IPS DF 6.9 (cell line): ENCODE results near the gene TP63.
"Not testable (repeated sequence)": the region's sequence is repeated elsewhere in the genome, so short reads cannot be mapped to it uniquely, and the experiment has no call there.

Experiments used
- DNase-seq: peaks from one replicate; pipeline ENCODE4 v3.0.0-alpha.2; 2013; ENCODE audit warnings: low read depth, low spot score
- H3K27ac ChIP-seq: one replicate; pipeline ENCODE4 v1.5.1; 2013; ENCODE audit warnings: low read length, control low read depth
- H3K27me3 ChIP-seq: 2 replicates; pipeline ENCODE4 v1.6.1; 2013; ENCODE audit warnings: mild to moderate bottlenecking, low read length; ENCODE audit not compliant: control insufficient read depth, insufficient read depth
- H3K36me3 ChIP-seq: 2 replicates; pipeline ENCODE4 v1.6.1; 2013; ENCODE audit warnings: low read length; ENCODE audit not compliant: control insufficient read depth, insufficient read depth
- H3K4me1 ChIP-seq: 2 replicates; pipeline ENCODE4 v1.6.1; 2013; ENCODE audit warnings: low read length; ENCODE audit not compliant: control insufficient read depth, insufficient read depth
- H3K4me3 ChIP-seq: 2 replicates; pipeline ENCODE4 v1.5.1; 2013; ENCODE audit warnings: mild to moderate bottlenecking, low read length
- H3K9me3 ChIP-seq: 2 replicates; pipeline ENCODE4 v1.6.1; 2013; ENCODE audit warnings: low read length, inconsistent platforms; ENCODE audit not compliant: control insufficient read depth, insufficient read depth
- WGBS: extraction: QIAGEN DNeasy Blood & Tissue Kit; methylation state at CpG from one replicate; pipeline ENCODE4 v1.1.7; 2013; ENCODE audit warnings: mixed read lengths, missing lambda C conversion rate; ENCODE audit not compliant: insufficient read length, insufficient coverage; 5-methylcytosine and 5-hydroxymethylcytosine counted together

Gene TP63

GRCh38 chr3:189641776-189642175 lies 10.6 kb downstream of the TP63 start:
- Histone ChIP-seq H3K4me3 (no peak overlapping the region), H3K27ac (no peak overlapping the region), H3K36me3 (no peaks in the 10 kb centered on the region), H3K4me1 (no peaks in the 10 kb centered on the region; the same call in 1 of the 2 replicates), H3K27me3 (no peaks in the 10 kb centered on the region), H3K9me3 (no peaks in the 10 kb centered on the region)
- no peak for DNase-seq

GRCh38 chr3:189646853-189647542 lies 15.8 kb downstream of the TP63 start:
- Histone ChIP-seq H3K4me3 (no peak overlapping the region), H3K4me1 (no peaks in the 10 kb centered on the region; the same call in 1 of the 2 replicates), H3K9me3 (no peaks in the 10 kb centered on the region), H3K27me3 (no peaks in the 10 kb centered on the region), H3K27ac (no peak overlapping the region), H3K36me3 (no peaks in the 10 kb centered on the region)
- no CpG with 5 or more reads among the region's 8 CpGs for WGBS
- DNase-seq: no peak

- Histone ChIP-seq H3K27me3 (no peaks in the 10 kb centered on the region), H3K4me1 (no peaks in the 10 kb centered on the region), H3K27ac (no peak overlapping the region), H3K4me3 (no peak overlapping the region), H3K36me3 (no peaks in the 10 kb centered on the region), H3K9me3 (no peaks in the 10 kb centered on the region)
- WGBS: no CpG with 5 or more reads among the region's 1 CpG
- DNase-seq: no peak
Measured at GRCh38 chr3:189652042-189652441, 20.9 kb downstream of the TP63 start.

- no peaks in the 10 kb centered on the region for H3K27me3 ChIP-seq
- H3K4me3 ChIP-seq: no peak overlapping the region
- no peak overlapping the region for H3K27ac ChIP-seq
- no peak for DNase-seq
- no peaks in the 10 kb centered on the region for H3K36me3 ChIP-seq
- no peaks in the 10 kb centered on the region for H3K9me3 ChIP-seq
- H3K4me1 ChIP-seq: no peaks in the 10 kb centered on the region
Measured at GRCh38 chr3:189655617-189656016, 24.4 kb downstream of the TP63 start.

GRCh38 chr3:189659571-189659970 lies 28.4 kb downstream of the TP63 start:
- WGBS: no CpG with 5 or more reads among the region's 1 CpG
- no peak for DNase-seq
- no peaks in the 10 kb centered on the region for H3K4me1 ChIP-seq
- H3K4me3 ChIP-seq: no peak overlapping the region
- no peaks in the 10 kb centered on the region for H3K36me3 ChIP-seq
- no peaks in the 10 kb centered on the region for H3K9me3 ChIP-seq
- no peak overlapping the region for H3K27ac ChIP-seq
- no peaks in the 10 kb centered on the region for H3K27me3 ChIP-seq

GRCh38 chr3:189664311-189664710 lies 33.1 kb downstream of the TP63 start:
- H3K4me1 ChIP-seq: no peaks in the 10 kb centered on the region
- no peak overlapping the region for H3K27ac ChIP-seq
- H3K36me3 ChIP-seq: no peaks in the 10 kb centered on the region
- no peaks in the 10 kb centered on the region for H3K27me3 ChIP-seq
- no peak overlapping the region for H3K4me3 ChIP-seq
- H3K9me3 ChIP-seq: no peaks in the 10 kb centered on the region
- no CpG with 5 or more reads among the region's 1 CpG for WGBS
- DNase-seq: no peak

GRCh38 chr3:189672346-189672745 lies 41.2 kb downstream of the TP63 start:
- H3K4me1 ChIP-seq, H3K4me3 ChIP-seq, H3K27me3 ChIP-seq, H3K27ac ChIP-seq, H3K36me3 ChIP-seq, DNase-seq, H3K9me3 ChIP-seq: not testable (repeated sequence)
- WGBS: no CpG with 5 or more reads among the region's 3 CpGs

- WGBS: no CpG with 5 or more reads among the region's 2 CpGs
Measured at GRCh38 chr3:189673535-189673934, 42.3 kb downstream of the TP63 start.

GRCh38 chr3:189674249-189674913 lies 43.2 kb downstream of the TP63 start:
- Histone ChIP-seq H3K9me3 (no peaks in the 10 kb centered on the region), H3K36me3 (no peaks in the 10 kb centered on the region), H3K27ac (no peak overlapping the region), H3K4me3 (no peak overlapping the region), H3K27me3 (no peaks in the 10 kb centered on the region), H3K4me1 (peaks cover 2% of the 10 kb centered on the region; the same call in 1 of the 2 replicates)
- DNase-seq: no peak
- no CpG with 5 or more reads among the region's 6 CpGs for WGBS

More at GRCh38 chr3:189673535-189673934, 42.3 kb downstream of the TP63 start:
- Histone ChIP-seq H3K4me3 (no peak overlapping the region), H3K27me3 (no peaks in the 10 kb centered on the region), H3K27ac (no peak overlapping the region), H3K36me3 (no peaks in the 10 kb centered on the region), H3K9me3 (no peaks in the 10 kb centered on the region), H3K4me1 (peaks cover 2% of the 10 kb centered on the region; the same call in 1 of the 2 replicates)
- no peak for DNase-seq

GRCh38 chr3:189677667-189678066 lies 46.5 kb downstream of the TP63 start:
- no CpG with 5 or more reads among the region's 4 CpGs for WGBS
- Histone ChIP-seq H3K27me3 (no peaks in the 10 kb centered on the region), H3K4me3 (no peak overlapping the region), H3K36me3 (no peaks in the 10 kb centered on the region), H3K4me1 (peaks cover 2% of the 10 kb centered on the region; the same call in 1 of the 2 replicates), H3K27ac (no peak overlapping the region), H3K9me3 (no peaks in the 10 kb centered on the region)
- no peak for DNase-seq

GRCh38 chr3:189680723-189681122 lies 49.5 kb downstream of the TP63 start:
- Histone ChIP-seq H3K9me3 (no peaks in the 10 kb centered on the region), H3K36me3 (no peaks in the 10 kb centered on the region), H3K4me1 (no peaks in the 10 kb centered on the region), H3K4me3 (no peak overlapping the region), H3K27me3 (no peaks in the 10 kb centered on the region), H3K27ac (no peak overlapping the region)
- no peak for DNase-seq
